ENCODE results near the gene MCM9.
"Not testable (repeated sequence)": the region's sequence is repeated elsewhere in the genome, so short reads cannot be mapped to it uniquely, and the experiment has no call there.

Gene MCM9

DNA sequence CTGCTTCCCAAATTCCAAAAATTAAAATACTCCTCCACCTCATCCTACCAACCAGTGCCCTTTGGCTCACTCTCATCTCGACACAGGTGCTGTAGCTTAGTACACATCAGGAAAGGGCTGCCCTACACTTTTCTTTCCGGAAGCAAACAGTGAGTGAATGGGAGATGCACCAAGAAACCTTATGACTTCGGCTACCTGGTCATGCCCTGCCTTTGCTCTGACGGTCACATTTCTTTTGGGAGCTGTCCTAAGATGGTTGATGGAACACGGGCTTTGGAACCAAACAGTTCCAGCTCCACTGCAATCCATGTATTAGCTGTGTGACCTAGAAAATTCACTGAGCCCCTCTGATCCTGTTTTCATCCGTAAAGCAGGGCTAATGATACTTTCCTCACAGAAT, 133.7 kb downstream of the MCM9 start:
- Histone ChIP-seq H3K27me3 (ENCODE audit: insufficient read depth, low read length) (no peaks in the 10 kb centered on the region), H3K36me3 (ENCODE audit: insufficient read depth, low read length) (no peaks in the 10 kb centered on the region), H3K79me2 (ENCODE audit: control insufficient read depth, insufficient read depth, low read length, unreplicated experiment) (no peaks in the 10 kb centered on the region)

DNA sequence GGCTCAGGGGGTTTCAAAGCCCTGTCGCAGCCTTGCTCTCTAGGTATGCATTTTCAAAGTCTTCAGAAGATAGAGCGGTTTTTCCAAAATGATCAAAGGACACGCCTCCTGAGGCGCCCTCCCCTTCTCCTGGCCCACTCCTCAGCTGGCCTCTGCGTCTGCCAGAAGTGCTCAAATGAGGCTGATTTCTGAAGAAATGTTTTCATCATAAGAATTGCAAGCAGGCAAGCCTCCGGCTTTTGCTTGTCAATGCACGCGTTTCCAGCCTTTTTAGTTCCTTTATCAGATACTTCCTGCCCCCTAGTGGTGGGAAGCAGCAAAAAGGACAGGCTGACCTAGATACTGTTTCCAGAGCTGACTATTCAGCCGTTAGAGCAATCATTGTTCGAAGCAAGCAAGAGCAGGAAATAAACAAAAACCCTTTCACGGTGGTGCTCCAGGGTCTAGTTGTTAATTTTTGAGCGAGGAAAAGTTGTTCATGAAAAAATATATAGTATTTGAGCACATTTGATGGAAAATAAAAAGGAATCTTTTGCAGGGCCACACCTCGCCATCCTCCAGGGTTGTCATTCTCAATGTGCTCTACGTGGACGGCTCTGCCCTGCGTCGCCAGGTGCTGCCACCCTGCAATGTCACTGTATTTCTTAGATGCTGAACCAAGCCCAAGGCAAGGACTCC, 134.4 kb downstream of the MCM9 start:
- no peaks in the 10 kb centered on the region for H3K27me3 ChIP-seq (ENCODE audit: insufficient read depth, low read length)
- peak overlapping the region; percentile 28 for H2AFZ ChIP-seq (ENCODE audit: low read length, unreplicated experiment)
- no peaks in the 10 kb centered on the region for H3K36me3 ChIP-seq (ENCODE audit: insufficient read depth, low read length)
- H3K4me1 ChIP-seq (ENCODE audit: control insufficient read depth, insufficient read depth, low read length, unreplicated experiment) = no peaks in the 10 kb centered on the region
- H3K79me2 ChIP-seq (ENCODE audit: control insufficient read depth, insufficient read depth, low read length, unreplicated experiment) = no peaks in the 10 kb centered on the region
- no peak overlapping the region for H3K4me3 ChIP-seq (ENCODE audit: low read depth, low read length)
- no peak overlapping the region for H3K27ac ChIP-seq (ENCODE audit: low read depth, low read length)

More for the DNA sequence above, 133.7 kb downstream of the MCM9 start:
- Histone ChIP-seq H3K4me3 (ENCODE audit: low read depth, low read length) (no peak overlapping the region), H3K27ac (ENCODE audit: low read depth, low read length) (no peak overlapping the region), H2AFZ (ENCODE audit: low read length, unreplicated experiment) (no peak overlapping the region), H3K4me1 (ENCODE audit: control insufficient read depth, insufficient read depth, low read length, unreplicated experiment) (no peaks in the 10 kb centered on the region)

DNA sequence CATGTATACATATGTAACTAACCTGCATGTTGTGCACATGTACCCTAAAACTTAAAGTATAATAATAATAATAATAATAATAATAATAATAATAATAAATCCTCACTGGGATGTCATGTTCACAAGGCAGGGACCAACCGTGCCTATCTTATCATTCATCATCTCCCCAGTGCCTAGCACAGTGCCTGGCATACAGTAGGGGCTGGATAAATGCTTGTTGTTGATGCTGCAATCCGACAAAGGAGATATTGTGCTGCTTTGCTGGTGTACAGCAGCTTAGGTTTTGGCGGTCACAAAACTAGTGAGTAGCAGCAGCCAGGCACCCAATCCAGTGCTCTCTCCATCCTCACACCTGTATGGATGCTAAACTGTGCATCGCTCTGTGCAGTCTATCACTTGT, 135.1 kb downstream of the MCM9 start:
- Histone ChIP-seq H3K79me2 (ENCODE audit: control insufficient read depth, insufficient read depth, low read length, unreplicated experiment) (no peaks in the 10 kb centered on the region), H3K36me3 (ENCODE audit: insufficient read depth, low read length) (no peaks in the 10 kb centered on the region), H3K27me3 (ENCODE audit: insufficient read depth, low read length) (no peaks in the 10 kb centered on the region), H3K27ac (ENCODE audit: low read depth, low read length) (no peak overlapping the region), H3K4me3 (ENCODE audit: low read depth, low read length) (no peak overlapping the region), H2AFZ (ENCODE audit: low read length, unreplicated experiment) (no peak overlapping the region), H3K4me1 (ENCODE audit: control insufficient read depth, insufficient read depth, low read length, unreplicated experiment) (no peaks in the 10 kb centered on the region)

DNA sequence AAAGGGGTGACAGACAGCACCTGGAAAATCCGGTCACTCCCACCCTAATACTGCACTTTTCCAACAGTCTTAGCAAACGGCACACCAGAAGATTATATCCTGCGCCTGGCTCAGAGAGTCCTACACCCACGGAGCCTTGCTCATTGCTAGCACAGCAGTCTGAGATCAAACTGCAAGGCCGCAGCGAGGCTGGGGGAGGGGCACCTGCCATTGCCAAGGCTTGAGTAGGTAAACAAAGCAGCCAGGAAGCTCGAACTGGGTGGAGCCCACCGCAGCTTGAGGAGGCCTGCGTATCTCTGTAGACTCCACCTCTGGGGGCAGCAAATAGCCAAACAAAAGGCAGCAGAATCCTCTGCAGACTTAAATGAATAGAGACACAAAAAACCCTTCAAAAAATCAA, 138.4 kb downstream of the MCM9 start:
- H3K27ac ChIP-seq (ENCODE audit: low read depth, low read length); H3K4me3 ChIP-seq (ENCODE audit: low read depth, low read length); H2AFZ ChIP-seq (ENCODE audit: low read length, unreplicated experiment): not testable (repeated sequence)

DNA sequence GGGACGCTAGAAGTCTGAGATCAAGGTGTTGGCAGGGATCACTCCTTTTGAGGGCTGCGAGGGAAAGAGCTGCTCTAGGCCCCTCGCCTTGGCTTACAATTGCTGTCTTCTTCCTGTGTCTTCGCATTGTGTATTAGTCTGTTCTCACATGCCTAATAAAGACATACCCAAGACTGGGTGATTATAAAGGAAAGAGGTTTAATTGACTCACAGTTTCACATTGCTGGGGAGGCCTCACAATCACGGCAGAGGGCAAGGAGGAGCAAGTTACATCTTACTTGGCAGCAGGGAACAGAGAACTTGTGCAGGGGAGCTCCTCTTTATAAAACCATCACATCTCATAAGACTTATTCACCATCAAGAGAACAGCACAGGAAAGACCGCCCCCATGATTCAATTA, 143.5 kb downstream of the MCM9 start:
- Histone ChIP-seq H3K4me3 (ENCODE audit: low read depth, low read length) (no peak overlapping the region), H3K4me1 (ENCODE audit: control insufficient read depth, insufficient read depth, low read length, unreplicated experiment) (no peaks in the 10 kb centered on the region), H3K27ac (ENCODE audit: low read depth, low read length) (no peak overlapping the region), H3K36me3 (ENCODE audit: insufficient read depth, low read length) (no peaks in the 10 kb centered on the region), H2AFZ (ENCODE audit: low read length, unreplicated experiment) (no peak overlapping the region), H3K79me2 (ENCODE audit: control insufficient read depth, insufficient read depth, low read length, unreplicated experiment) (no peaks in the 10 kb centered on the region), H3K27me3 (ENCODE audit: insufficient read depth, low read length) (no peaks in the 10 kb centered on the region)

More for the DNA sequence above, 138.4 kb downstream of the MCM9 start:
- not testable (repeated sequence) for H3K27me3 ChIP-seq (ENCODE audit: insufficient read depth, low read length); H3K4me1 ChIP-seq (ENCODE audit: control insufficient read depth, insufficient read depth, low read length, unreplicated experiment); H3K79me2 ChIP-seq (ENCODE audit: control insufficient read depth, insufficient read depth, low read length, unreplicated experiment); H3K36me3 ChIP-seq (ENCODE audit: insufficient read depth, low read length)

DNA sequence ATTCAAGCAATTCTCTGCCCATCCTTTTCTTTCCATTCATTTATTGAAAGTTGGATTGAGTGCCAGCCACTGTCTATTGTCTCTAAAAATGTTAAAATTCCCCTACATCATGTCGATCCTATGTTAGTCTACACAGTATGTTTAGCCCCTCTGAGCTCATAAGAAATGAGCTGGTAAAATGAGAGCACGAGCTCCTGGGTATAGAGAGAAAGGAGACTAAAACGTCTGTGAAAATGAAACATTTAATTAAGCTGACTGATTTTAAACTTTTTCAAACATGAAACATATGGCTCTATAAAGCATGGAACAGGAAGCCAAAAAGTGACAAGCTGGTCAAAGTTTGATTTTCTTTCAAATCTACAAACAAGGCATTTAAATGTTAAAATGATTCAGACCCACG, 145.0 kb downstream of the MCM9 start:
- Histone ChIP-seq H3K4me3 (ENCODE audit: low read depth, low read length) (no peak overlapping the region), H3K27me3 (ENCODE audit: insufficient read depth, low read length) (no peaks in the 10 kb centered on the region), H3K4me1 (ENCODE audit: control insufficient read depth, insufficient read depth, low read length, unreplicated experiment) (no peaks in the 10 kb centered on the region), H3K79me2 (ENCODE audit: control insufficient read depth, insufficient read depth, low read length, unreplicated experiment) (no peaks in the 10 kb centered on the region), H3K36me3 (ENCODE audit: insufficient read depth, low read length) (no peaks in the 10 kb centered on the region), H2AFZ (ENCODE audit: low read length, unreplicated experiment) (no peak overlapping the region), H3K27ac (ENCODE audit: low read depth, low read length) (no peak overlapping the region)

DNA sequence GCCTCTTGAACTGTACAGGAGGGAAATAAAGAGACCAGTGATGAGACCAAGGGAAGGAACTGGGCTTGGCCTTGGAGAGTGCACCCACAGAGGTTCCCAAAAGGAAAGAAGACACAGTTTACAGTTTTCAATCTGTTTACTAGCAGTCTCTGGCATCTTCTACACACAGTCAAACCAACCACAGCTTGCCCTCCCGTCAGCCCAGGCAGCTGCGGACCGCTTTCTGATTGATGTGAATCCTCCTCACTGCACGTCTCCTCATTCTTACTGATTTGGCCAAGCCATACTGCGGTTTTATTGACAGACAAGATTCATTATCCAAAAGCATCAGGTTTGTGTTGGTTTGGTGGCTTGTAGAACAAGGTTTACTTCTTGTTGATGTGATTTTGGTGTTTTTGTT, 145.5 kb downstream of the MCM9 start:
- H2AFZ ChIP-seq (ENCODE audit: low read length, unreplicated experiment) = no peak overlapping the region
- no peaks in the 10 kb centered on the region for H3K4me1 ChIP-seq (ENCODE audit: control insufficient read depth, insufficient read depth, low read length, unreplicated experiment)
- no peaks in the 10 kb centered on the region for H3K36me3 ChIP-seq (ENCODE audit: insufficient read depth, low read length)
- no peaks in the 10 kb centered on the region for H3K27me3 ChIP-seq (ENCODE audit: insufficient read depth, low read length)
- no peak overlapping the region for H3K4me3 ChIP-seq (ENCODE audit: low read depth, low read length)
- H3K27ac ChIP-seq (ENCODE audit: low read depth, low read length) = no peak overlapping the region
- no peaks in the 10 kb centered on the region for H3K79me2 ChIP-seq (ENCODE audit: control insufficient read depth, insufficient read depth, low read length, unreplicated experiment)

DNA sequence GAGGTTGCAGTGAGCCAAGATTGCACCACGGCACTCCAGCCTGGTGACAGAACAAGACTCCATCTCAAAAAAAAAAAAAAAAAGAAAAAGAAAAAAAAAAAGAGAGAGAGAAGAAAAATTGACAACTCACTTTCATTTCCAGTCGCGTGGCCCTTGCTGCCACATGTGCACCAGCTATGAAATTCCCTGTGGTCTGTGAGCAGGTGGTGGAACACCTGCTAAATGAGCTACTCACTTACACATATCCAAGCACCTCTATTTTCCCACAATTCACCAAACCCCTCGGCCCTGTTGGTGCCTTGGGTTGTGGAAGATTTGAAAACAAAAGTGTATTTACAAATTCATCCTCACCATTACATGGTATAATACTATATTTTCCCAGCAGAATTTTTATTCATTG, 146.3 kb downstream of the MCM9 start:
- Histone ChIP-seq H3K27me3 (ENCODE audit: insufficient read depth, low read length) (no peaks in the 10 kb centered on the region), H3K4me3 (ENCODE audit: low read depth, low read length) (no peak overlapping the region), H3K4me1 (ENCODE audit: control insufficient read depth, insufficient read depth, low read length, unreplicated experiment) (no peaks in the 10 kb centered on the region), H2AFZ (ENCODE audit: low read length, unreplicated experiment) (no peak overlapping the region), H3K36me3 (ENCODE audit: insufficient read depth, low read length) (no peaks in the 10 kb centered on the region), H3K79me2 (ENCODE audit: control insufficient read depth, insufficient read depth, low read length, unreplicated experiment) (no peaks in the 10 kb centered on the region), H3K27ac (ENCODE audit: low read depth, low read length) (no peak overlapping the region)

DNA sequence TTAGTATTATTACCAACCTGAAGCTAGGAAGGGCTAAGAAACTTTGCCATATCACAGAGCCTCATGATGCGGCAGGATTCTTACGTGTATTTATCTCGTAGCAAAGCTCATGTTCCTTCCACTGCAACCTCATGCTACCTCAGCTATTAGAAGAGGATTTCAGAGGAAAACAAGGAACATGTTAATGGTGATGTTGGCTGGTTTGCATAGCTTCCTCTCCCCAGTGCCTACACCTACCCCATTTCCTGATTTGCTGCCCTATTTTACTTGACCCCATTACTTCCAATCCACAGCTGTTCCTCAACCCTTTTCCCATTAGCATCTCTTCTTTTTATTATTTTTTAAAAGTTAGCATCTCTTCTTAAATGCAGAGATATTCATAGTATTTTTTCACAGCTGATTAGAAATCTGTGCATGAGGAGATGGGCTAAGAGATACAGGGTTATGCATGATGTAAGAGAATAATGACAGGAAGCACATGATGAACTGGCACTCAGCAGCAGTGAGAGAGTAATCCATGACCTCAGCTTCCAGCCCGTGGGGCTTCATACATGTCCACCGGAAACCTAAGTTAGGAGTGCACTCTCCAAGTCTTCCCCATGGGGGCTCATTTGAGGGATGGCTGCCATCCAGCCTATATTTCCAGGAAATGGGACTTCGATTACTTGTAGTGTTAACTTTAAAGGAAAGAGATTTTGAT, 147.1 kb downstream of the MCM9 start:
- Histone ChIP-seq H3K79me2 (ENCODE audit: control insufficient read depth, insufficient read depth, low read length, unreplicated experiment) (no peaks in the 10 kb centered on the region), H3K4me1 (ENCODE audit: control insufficient read depth, insufficient read depth, low read length, unreplicated experiment) (no peaks in the 10 kb centered on the region), H3K27ac (ENCODE audit: low read depth, low read length) (no peak overlapping the region), H3K27me3 (ENCODE audit: insufficient read depth, low read length) (no peaks in the 10 kb centered on the region), H2AFZ (ENCODE audit: low read length, unreplicated experiment) (no peak overlapping the region), H3K4me3 (ENCODE audit: low read depth, low read length) (no peak overlapping the region), H3K36me3 (ENCODE audit: insufficient read depth, low read length) (no peaks in the 10 kb centered on the region)

DNA sequence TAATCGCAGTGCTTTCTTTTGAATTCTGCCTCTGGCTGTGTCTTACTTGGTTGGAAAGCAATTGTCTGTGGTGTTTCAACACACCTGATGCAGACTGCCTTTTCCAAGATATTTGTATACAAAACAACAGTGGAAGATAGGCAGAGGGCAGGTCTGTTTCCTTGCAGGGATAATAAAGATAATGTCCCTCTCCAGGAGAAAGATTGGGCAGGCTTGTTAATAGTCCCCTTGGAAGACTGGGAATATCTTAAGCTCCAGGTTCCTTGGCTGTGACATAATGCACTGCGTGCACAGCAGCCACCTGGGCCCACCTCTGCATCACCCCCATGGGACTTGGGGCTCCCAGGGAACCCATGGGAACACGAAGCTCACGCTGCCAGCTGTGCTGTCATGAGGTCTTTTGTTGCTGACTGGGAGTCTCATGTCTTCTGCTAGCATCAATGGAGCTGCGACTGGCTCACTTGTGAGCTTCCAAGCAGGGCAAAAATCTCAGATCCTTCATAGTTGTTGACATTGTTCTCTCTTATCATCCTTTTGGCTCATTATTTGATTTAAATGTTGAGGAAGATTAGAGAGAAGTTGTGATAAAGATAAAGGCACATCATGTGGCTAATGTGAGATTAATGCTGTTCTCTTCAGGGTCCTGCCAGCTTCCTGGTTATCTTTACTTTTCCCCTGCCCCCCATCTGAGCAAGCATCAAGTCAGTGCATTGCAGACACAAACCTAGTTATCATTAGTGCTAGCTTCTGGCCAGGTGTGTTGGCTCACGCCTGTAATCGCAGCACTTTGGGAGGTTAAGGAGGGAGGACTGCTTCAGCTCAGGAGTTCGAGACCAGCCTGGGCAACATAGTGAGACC, 148.1 kb downstream of the MCM9 start:
- Histone ChIP-seq H3K27me3 (ENCODE audit: insufficient read depth, low read length) (no peaks in the 10 kb centered on the region), H3K4me3 (ENCODE audit: low read depth, low read length) (no peak overlapping the region), H3K4me1 (ENCODE audit: control insufficient read depth, insufficient read depth, low read length, unreplicated experiment) (no peaks in the 10 kb centered on the region), H2AFZ (ENCODE audit: low read length, unreplicated experiment) (no peak overlapping the region), H3K79me2 (ENCODE audit: control insufficient read depth, insufficient read depth, low read length, unreplicated experiment) (no peaks in the 10 kb centered on the region), H3K36me3 (ENCODE audit: insufficient read depth, low read length) (no peaks in the 10 kb centered on the region), H3K27ac (ENCODE audit: low read depth, low read length) (no peak overlapping the region)

Measured in ACC112 (cell line).